HG03571 (cell line): Measurements from ENCODE around the gene OSBP2.

Experiments
- ATAC-seq: cut with Tn5 transposase; IDR thresholded peaks from one replicate; pipeline ENCODE4 v1.9.1; 2021; ENCODE audit not compliant: unreplicated experiment

OSBP2 gene

DNA sequence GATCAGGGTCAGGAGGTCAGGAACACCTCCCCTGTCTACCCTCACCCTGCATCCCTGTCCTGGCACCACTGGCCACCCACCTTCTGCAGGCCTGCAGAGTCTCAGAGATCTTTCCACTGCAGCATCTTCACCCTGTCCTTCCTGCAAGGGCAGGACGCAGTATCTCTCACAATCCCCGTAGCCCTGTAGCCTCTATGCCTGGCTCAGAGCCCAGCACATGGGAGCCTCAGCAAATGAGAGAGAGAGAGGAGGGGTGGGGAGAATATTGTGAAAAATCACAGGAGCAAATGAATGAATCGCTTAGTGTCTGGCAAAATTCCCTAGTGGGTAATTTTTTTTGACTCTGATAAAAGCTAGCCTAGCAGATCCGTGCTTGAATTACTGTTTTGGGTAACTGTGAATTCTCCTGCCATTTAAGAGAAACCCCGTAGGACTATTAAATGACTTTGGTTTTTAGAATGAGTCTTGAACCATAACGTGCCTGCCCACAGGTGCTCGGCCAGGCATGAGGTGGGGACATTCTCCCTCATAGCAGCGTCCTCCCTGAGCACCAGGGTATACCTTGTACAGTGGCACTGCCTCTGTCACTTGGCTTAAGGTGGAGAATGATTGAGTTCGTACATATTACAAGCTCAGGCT lies 182.4 kb downstream of the OSBP2 start:
- ATAC-seq: no peak

DNA sequence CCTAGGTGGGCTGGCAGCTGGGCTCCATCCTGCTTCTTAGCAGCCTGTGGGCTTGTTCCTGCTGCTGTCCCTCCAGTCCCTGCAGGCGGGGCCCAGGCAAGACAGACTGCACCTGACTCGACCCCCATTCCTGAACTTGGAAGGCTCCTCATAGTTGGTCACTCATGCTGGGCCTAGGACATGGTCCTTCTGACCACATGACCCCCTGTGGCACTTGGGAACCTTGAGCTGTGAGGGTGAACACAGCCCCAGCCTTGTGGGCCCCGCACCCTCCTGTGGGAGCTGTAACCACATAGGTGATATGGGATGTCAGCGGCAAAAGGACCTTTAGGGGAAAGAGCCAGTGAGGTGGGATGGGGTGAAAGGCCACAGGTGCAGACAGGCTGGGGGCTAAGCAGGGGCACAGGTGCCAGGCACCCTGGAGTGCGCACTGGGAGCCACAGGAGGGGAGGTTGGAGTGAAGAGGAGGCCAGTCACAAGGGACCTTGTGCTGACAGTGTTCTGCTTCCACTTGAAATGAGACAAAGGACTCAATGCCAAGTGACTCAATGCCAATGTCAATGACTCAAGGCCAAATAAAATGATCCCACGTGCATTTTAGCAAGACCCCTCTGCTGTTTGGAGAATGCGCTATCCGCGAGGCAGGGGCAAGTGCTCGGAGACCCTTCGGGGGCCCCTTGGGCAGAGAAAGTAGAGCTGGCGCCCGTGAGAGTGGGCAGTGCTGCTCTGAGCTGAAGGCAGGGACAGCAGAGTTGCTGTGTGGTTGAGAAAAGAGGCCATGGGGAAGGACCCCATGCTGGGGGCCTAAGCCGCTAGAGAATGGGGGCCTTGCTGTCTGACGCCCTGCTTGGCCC lies 183.2 kb downstream of the OSBP2 start:
- no peak for ATAC-seq

DNA sequence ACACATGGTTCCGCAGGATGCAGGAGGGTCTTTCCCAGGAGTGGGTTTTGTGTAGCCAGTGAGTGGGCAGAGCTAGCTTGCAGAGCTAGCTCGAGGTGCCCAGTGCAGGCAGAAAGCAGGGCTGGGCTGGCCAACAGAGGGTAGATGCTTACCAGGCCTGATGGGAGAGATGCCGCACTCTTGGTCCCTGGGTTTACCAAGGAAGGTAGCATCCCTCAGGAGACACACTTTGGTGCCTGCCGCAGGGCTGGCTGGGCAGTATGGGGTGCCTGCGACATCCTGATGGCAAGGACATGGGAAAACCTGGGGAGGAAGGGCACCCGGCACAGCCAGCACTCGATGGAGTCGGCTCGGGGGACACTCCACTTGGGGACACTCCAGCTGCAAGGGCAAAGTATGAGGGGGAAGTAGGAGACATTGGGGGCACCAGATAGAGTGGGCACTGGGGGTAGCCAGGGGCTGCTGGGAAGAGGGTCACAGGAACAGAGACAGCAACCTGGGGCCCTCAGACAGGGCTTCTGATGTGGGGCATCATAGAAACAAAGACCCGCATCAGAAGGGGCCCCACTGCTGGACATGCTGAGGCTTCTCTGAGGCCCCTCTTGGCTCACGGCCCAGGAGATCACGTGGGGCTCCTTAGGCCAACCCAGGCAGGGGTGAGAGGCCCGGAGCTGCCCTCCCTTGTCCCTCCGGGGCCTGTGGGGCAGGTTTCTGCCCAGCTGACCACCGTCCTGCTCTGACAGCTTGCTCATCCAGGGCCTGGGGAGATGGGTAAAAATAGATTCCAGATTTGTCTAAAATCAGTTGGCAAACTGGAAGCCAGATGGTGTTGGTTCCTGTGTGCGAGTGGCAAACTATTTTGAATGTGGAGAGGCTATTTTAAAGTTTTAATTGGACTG lies 184.1 kb downstream of the OSBP2 start:
- no peak for ATAC-seq

DNA sequence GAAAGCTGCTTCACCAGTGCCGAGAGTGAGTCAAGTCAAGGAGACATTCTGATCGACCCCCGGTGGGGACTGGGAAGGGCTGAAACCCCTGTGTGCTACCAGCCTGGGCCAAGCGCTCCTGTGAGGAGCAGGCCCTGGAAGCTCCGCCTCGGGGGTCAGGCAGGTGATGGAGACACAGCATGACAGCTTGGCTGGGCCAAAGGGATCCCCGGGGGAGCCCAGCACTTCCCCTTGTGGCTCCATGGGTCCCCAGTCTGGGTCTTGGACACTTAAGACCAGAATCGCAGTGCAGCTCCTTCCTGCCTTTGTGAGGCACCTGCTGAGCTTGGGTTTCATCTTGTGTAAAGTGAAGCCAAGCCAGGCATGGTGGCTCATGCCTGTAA lies 184.7 kb downstream of the OSBP2 start:
- no peak for ATAC-seq

DNA sequence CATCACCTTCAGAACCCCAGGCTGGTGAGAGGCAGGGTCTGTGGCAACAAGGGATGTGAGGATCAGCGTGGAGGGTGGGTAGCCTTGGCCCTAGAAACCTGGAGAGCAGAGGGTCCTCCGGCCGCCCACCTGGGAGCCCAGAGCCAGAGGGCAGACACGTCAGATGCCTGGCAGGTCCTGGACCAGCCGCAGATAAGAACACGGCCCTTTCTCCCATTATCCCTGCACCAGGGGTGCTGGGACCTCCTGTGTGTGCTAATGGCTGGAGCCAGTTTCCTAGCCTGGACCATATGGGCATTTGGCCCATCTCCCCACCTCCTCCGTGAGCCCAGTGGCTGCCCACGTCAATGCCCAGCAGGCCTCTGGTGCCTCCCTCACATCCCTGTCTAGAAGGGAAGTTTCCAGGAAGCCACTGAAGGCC lies 185.5 kb downstream of the OSBP2 start:
- no peak for ATAC-seq

DNA sequence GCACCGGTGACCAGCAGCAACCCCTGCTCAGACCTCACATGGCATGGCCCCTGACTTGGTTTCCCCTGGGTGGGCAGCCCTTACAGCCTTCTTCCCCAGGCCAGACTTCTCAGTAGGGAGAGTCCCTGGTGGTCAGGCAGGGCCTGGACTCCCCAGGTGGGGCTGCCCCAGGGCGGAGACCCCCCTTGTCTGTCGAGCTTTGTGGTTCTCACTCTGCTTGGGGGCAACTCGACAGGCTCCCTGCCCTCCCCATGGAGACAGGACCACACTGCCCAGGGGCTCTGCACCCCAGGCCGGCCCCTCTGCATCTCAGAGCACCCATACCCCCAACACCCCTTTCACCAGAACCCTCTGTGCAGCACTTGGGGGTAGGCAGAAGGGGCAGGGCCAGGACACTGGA lies 186.2 kb downstream of the OSBP2 start:
- ATAC-seq: no peak

DNA sequence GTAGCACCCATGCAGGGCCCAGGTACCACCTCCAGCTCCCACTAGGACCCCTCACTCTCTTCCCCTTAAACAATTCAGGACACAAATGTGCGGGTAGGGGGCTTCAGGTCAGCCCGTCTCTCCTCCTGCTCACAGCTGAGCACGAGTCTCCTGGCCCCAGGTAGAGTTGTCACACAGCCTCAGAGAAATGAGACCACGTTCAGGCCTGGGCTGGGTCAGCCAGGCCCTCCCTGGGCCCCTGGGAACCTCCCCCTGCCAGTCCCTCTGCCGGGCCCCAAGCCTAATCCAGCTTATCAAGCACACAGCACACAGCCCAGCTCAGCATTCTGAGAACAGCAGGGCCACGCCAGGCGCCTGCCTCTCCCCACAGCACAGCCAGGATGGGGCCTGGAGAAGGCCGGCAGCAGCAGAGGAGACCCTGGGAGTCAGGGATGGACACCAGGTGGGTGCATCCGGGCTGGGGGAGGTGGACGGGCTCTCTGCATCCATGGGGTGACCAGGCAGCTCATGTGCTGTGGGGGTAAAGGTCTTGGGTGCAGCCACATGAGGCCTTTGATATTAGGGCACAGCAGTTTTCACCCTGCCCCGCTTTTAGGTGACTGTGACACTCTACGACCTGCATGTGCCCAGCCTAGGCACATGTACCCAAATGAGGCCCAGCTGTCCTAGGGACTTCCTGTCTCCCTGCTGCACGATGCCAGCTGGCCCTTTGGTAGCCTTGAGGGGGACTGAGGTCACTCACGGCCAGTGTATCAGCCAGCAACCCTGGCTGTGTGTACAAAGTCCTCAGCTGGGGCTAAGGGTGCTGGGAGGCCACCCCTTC lies 186.9 kb downstream of the OSBP2 start:
- ATAC-seq: no peak

DNA sequence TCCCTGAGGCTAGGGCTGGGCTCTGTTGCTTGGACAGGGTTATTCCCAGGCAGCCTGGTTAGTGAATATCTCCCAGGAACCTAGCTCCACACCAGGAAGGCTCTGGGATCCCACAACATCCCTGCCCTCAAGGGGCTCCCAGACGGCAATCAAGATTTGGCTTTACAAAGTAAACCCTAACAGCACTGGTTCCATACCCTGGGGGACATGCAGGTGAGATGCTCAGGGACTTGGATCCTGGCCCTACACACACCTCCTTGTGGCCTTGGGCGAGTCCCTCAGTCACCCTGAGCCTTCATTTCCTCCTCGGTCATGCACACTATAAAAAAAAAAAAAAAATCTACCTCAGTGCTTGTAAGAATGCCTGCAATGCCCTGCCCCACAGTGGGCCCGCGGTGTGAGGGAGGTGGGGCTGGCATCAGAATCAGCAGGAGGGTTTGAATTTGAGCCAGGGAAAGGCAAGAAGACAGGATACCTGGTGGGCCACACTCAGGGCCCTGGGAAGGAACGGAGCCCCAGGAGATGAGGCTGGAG lies 187.6 kb downstream of the OSBP2 start:
- ATAC-seq: no peak

DNA sequence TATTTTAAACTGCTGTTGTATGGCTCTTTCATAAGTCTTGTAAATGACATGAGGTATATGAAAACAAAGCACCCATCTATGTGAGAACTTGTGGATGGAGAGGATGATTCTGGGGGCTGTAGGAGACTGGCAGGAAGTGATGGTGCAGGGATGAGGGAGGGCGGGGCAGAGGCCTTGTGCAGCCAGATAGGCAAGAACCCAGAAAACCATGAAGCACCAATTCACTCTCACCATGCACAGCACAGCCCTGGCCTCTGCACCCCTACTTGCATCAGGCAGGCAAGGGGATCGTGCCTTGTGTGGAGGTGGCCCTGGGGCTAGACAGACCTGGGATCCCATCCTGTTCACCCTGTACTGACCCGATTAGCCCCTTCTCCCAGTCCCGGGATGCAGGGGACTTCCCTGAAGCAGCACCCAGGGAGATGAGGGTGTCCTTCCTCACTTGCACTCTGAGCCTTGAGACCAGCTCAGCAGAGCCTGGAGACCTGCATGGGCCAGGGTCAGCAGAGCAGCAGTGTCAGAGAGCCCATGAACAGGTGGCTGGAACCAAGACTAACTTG lies 188.4 kb downstream of the OSBP2 start:
- ATAC-seq: no peak

DNA sequence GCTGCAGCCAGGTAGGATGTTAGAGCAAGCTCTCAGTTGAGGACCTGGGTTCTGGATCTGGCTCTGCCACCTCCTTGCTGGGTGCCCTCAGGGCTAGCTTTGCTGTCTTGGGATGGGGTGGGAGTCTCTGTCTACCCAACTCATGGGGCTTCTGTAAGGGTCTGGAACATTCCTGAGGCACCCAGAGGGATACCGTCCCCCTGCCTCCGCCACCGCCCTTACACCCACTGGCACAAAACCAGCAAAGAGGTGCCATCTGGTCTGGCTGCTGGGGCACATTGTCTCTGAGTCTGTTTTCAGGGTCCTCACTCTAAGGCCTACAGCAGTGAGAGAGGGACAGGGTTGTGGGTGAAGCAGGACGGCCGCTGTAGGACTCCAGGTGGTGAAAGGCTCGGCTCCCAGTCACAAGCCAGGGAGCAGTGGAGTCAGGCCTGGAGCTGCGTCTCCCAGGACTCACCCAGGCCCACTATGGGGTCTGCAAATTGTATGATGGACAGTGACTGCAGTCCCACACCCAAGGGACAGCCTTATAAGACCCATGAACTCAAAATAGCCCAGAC lies 189.0 kb downstream of the OSBP2 start:
- ATAC-seq: no peak

DNA sequence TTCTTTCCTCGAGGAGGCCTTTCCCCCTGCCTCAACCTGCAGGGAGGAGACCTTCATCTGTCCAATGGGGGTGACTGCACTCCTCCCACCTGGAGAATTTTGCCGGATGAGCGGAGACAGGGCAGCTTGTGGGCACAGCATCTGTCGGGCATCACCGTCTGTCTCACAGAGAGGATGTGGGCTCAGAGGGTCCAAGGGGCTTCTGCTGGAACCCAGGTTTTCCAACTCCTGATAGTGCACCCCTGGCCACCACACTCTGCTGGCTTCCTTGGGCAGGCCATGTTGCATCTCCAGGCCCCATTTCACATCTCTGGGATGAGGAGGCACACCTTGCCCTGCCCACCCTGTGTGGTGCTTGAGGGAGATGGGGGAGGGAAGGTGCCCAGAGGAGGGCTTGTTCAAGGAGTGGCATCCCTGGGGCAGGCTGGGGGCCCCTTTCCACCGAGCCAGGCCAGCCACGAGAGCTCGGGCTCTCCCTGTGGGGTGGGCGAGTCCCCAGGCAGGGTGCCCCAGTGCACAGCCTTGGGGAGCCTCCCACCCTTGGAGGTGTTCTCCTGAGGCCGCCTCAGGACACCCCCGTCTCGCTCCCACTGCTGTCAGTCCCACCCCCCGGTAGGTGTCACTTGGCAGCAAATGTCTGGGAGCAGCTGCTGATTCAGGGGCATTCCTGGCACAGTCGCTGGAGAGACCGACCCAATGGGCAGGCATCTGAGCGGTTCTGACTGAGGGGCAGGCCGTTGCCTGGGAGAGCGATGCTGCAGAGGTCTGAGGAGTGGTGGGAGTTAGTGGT lies 189.7 kb downstream of the OSBP2 start:
- ATAC-seq: no peak

DNA sequence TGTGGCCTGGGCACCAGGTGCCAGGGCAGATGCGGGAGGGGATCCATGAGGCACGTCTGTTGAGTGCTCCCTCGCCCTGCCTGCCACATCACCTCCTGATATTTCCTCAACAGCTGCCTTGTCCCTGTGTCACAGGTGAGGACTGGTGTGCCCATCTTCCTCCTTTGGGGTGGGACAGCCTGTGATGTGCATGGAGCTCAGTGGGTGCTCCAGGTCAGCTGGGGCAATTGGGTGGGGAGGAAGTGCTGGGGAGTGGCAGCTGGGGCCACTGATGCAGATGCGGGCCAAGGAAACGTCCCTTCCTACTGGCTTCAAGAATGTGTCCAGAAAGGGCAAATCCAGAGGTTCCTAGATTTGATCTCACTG lies 190.3 kb downstream of the OSBP2 start:
- no peak for ATAC-seq

DNA sequence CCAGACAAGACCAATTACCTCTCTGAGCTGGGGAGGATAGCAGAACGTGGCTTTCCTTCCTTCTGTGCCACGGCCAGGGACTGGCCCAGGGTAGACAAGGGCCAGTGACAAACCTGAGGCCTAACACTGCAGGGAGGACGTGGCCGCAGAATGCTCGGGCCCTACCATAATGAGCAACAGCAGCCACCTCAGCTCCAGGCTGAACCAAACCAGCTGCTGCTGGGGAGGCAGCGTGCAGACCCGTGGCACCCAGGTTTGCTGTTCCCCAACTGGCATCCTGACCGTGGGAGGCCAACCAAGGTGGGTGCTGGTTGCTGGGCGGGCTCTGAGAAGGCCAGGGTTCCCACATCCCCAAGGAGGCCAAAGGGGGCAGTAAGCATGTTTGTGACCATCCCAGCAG lies 190.9 kb downstream of the OSBP2 start:
- no peak for ATAC-seq

DNA sequence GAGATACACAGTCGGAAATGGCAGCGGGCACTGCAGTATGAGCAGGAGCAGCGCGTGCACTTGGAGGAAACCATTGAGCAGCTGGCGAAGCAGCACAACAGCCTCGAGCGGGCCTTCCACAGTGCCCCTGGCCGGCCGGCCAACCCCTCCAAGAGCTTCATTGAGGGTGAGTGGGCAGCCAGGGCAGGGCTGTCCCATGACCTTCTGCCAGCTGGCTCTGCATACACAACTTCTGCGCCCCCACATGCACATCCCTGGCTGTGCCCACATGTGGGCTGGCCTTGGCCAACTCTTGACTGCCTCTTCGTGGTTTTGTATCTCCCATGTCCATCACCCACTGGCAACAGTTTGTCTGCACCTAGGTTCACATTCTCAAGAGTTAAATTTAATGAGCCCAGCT lies 192.8 kb downstream of the OSBP2 start:
- ATAC-seq: no peak

DNA sequence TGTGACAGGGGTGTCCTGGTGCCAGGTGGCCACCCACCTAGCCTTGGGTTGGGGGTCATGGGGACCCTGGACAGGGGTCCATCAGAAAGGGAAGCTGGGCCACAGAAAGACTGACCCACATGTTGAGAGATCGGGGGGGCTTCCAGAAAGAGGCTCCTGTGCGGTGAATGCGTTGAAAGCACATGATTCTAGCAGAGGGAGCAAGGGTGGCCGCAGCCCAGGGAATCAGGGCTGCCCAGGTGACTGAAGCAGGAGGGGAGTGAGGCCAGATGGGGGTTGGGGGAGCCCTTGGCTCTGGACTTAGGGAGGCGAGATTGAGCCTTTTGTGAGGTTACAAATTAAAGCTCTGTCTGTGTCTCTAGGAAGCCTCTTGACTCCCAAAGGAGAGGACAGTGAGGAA lies 193.2 kb downstream of the OSBP2 start:
- ATAC-seq: no peak

DNA sequence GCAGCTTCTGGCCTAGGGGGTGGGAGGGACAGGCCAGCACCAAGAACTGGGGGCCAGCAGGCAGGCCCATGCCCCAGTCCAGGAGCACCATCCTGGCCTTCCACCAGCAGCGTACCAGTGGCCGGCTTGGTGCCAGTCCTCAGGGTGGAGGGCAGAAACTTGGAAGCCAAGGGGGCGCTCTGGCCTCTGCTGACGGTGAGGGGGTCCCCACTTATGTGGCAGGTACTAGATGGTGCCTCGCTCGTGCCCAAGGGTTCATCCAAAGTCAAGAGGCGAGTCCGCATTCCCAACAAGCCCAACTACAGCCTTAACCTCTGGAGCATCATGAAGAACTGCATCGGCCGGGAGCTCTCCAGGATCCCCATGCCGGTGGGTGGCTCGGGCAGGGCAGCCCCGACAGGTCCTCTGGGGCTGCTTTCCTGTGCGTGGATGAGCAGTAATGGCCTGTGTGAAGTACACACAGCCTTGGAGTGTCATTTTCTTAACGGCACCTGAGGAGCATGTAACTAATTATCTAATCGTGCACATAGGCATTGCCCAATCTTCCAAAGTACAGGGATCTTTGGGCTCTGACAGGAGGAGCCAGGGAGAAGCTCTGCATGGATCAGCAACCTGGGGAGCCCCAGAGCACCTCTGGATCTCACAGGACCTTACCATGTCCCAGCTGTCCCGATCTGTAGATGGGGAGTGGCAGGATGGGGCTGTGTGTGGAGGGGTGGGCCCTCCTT lies 194.8 kb downstream of the OSBP2 start:
- ATAC-seq: no peak

DNA sequence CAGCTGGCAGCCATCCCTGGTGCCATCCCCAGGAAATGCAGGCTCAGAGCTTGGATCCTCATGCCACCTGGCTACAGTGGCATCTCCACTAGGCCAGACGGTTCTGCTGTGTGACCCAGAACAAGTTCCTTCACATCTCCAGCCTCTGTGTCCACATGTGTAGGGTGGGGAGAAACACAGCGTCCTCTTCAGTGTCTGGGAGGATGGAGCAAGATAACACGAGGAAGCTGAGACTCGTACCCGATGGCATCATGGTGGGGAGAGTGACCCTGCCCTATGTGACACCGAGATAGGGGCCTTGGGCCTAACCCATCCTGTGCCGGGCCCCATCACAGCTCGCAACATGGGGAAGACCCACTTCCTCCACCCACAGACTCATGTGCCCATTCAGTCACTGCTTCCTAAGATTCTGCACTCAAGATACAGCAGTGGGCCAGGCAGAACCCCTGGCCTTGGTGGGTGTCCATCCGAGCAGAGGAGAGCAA lies 195.4 kb downstream of the OSBP2 start:
- ATAC-seq: no peak

DNA sequence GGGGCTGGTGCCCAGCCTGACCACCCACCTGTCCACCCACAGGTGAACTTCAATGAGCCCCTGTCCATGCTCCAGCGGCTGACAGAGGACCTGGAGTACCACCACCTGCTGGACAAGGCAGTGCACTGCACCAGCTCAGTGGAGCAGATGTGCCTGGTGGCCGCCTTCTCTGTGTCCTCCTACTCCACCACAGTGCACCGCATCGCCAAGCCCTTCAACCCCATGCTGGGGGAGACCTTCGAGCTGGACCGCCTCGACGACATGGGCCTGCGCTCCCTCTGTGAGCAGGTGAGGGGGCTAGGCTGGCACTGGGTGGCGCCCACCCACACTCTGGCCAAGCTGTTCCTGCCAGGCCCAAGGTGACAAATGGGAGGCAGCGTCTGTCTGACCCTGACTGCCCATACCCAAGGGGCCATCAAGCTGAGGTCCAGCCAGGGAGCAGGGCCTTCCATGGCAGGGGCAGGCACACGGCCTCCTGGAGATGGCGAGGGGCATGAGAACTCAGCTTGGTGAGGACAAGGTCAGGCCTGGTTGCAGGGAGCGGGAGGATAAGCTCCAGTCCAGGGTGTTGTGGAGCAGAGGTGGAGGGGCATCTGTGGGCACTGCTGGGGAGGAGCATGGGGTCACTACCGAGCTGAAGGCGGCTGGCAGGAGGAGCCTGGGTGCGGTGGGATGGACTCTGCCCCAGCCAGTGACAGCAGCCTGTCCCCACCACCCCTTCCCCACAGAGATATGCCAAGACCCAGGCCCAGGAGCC lies 196.2 kb downstream of the OSBP2 start:
- ATAC-seq: no peak
